ENCODE measurements around the gene CTBP1.

Gene CTBP1

GRCh38 chr4:1250527-1250812 lies 1.5 kb upstream of the CTBP1 start:
- no peak for DNase-seq (ENCODE audit: low read depth in 3 of 3)

GRCh38 chr4:1249731-1250526 lies 999 bp upstream of the CTBP1 start:
- peak in 1 of 3 experiments; percentile 19 for DNase-seq (ENCODE audit: low read depth in 3 of 3)

- peak; percentile 65 to 79 (median 68) for DNase-seq (ENCODE audit: low read depth in 3 of 3)
Observed at GRCh38 chr4:1249148-1249730, 309 bp upstream of the CTBP1 start.

DNA sequence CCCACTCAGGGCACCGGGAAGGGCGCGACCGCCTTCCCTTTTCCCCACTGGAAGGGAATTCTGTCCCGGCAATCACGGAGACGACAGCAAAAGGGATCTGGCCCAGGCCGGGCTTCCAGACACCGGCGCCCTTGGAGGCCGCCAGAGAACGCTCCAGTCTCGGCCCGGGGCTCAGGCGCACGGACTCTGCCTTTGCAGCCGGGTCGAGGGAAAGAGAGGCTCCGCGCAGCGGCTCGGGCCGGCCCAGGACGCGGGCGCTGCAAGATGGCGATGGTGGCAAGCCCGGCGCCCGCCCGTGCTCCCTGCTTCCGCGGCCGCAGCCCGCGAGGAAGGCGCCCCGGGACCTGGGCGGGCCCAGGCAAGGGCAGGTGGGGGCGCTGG lies 1.1 kb downstream of the CTBP1 start:
- peak in 1 of 3 experiments; percentile 21 for DNase-seq (ENCODE audit: low read depth in 3 of 3)

DNA sequence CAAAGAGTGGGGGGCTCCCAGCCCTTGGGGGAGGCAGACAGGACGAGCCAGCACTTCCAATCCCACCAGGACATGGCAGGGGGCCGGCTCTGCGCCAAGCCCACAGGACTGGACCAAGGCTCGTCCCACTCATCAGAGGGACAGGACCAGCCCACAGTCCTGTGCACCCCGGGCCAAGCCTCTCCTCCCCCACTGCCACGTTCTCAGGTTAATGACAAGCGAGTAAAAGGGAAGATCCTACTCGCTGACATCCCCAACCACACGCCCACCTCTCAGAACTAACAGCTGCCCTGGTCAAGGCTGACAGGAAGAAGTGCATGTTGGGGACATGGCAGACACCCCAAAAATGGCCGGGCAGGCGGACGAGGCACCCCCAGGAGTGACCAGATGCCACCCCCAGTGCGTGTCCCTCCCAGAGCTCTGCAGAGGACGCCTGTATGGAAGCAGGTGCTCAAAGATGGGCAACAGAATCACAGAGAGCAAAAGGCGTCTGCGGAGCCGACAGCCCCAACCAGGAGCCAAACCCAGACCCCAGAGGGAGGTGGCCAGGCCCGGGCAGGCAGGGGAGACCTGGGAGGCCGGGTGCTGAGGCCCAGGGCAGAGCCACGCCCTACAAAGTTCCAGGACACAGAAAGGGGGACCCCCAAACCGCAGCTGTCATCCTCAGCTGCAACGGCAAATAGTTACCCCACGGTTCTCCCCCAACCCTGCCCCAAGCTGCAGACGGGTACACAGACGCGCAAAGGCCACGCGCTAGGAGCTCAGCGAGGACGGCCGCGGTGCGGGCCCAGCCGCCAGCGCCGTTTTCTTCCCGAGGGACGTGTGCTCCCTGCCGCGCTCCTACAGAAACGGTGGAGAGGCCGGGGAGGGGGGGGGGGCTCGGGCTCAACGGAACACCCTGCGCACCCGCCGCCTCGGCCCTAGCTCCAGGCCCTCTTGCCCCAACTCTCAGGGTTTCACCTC lies 1.7 kb downstream of the CTBP1 start:
- peak in 1 of 3 experiments; percentile 24 for DNase-seq (ENCODE audit: low read depth in 3 of 3)

GRCh38 chr4:1246111-1246881 lies 2.6 kb downstream of the CTBP1 start:
- no peak for DNase-seq (ENCODE audit: low read depth in 3 of 3)

- no peak for DNase-seq (ENCODE audit: low read depth in 3 of 3)
Observed at GRCh38 chr4:1245481-1246051, 3.4 kb downstream of the CTBP1 start.

- DNase-seq (ENCODE audit: low read depth in 3 of 3) = no peak
Observed at GRCh38 chr4:1244978-1245471, 3.9 kb downstream of the CTBP1 start.

- DNase-seq (ENCODE audit: low read depth in 3 of 3) = no peak
Observed at GRCh38 chr4:1244081-1244977, 4.6 kb downstream of the CTBP1 start.

DNA sequence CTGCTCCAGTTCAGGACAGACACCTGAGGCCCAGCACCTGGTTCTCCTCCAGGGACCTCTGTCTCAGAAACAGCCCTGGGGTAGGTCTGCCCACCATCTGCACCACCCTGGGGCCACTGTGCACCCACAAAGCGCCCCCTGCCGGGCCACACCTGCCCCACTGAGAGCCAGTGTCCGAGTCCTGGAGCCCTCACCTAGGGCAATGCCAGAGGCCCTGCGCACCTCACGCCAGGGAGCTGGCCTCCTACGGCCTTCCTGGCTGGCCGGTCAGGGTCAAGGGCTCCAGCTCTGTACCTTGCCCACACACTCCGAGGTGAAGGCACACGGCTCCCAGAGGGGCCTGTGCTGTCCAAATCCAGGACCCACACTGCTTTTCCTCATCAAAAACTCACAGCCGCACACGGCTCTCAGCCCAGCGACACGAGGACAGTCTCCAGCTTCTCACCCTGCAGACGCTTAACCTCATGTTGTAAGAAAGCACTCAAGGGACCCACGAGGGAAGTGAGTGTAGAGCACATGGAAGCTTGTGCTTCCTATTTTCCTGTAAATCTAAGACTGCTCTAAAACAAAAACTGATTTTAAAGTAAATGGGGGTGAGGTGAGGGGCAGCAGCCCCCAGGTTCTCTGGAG lies 5.4 kb downstream of the CTBP1 start:
- DNase-seq (ENCODE audit: low read depth in 3 of 3) = no peak

DNA sequence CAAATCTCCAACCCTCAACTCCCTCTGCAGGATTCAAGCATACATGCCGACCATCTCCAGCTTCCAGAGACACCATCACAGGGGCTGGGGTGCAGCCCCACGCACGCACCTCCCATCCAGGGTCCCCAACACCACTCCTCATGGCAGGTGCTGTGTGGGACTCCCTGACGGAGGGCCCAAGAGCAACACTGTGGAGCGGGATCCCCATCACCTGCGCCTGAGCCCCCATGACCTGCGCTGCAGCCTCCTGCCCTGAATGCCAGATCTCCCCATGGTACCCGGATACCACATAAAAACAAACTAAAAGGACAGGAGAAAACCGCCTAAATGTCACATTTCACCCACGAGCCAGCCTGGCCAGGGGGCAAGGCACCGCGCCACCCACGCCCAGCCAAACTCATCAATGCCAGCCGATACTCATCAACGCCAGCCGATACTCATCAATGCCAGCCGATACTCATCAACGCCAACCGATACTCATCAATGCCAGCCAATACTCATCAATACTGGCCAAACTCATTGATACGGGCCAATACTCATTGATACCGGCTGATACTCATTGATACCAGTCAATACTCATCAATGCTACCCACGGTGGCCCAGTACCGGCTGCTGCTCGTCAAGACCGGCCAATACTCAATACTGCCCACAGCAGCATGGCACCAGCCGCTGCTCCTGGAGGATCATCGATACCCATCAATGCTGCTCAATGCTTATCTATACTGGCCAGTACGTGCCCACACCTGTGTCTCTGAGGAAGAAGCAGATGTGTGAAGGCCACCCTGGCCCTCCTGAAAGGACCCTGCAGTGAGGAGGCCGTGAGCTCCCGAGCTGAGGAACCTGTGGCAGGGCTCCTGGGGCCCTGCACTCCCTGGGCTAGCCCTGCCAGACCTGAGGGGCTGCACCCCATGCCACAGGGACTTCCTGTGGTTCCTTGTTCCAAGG lies 6.2 kb downstream of the CTBP1 start:
- DNase-seq (ENCODE audit: low read depth in 3 of 3) = no peak

- DNase-seq (ENCODE audit: low read depth in 3 of 3) = no peak
Observed at GRCh38 chr4:1241936-1242505, 6.9 kb downstream of the CTBP1 start.

GRCh38 chr4:1241466-1241935 lies 7.4 kb downstream of the CTBP1 start:
- DNase-seq (ENCODE audit: low read depth in 3 of 3) = no peak

- DNase-seq (ENCODE audit: low read depth in 3 of 3) = no peak
Observed at GRCh38 chr4:1240721-1241465, 8.0 kb downstream of the CTBP1 start.

DNA sequence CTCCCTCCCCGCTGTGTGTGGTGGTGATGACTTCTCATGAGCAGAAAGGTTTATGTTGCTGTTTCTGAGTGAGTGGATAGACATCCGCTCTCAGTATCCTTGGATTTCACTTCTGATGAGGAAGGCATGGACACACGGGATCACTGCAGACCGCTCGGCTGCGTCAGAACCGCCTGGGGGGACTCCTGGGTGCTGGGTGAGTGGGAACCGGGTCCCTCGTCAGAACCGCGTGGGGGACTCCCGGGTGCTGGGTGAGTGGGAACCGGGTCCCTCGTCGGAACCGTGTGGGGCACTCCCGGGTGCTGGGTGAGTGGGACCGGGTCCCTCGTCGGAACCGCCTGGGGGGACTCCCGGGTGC lies 9.0 kb downstream of the CTBP1 start:
- no peak for DNase-seq (ENCODE audit: low read depth in 3 of 3)

- DNase-seq (ENCODE audit: low read depth in 3 of 3) = no peak
Observed at GRCh38 chr4:1239141-1239949, 9.6 kb downstream of the CTBP1 start.

DNA sequence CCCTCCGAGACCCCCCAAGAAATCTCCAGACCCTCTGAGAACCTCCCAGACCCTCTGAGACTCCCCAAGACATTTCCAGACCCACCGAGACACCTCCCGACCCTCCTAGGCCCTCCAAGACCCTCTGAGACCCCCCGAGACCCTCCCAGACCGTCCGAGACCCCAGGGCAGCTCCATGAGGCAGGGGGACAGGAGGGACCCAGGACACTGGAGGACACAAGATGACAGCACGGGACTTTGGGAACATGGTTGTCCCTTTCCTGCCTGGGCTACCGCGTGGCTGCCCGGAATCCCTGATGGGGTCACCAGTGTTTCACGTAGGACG lies 10.3 kb downstream of the CTBP1 start:
- DNase-seq (ENCODE audit: low read depth in 3 of 3) = no peak

Measured in stimulated activated CD4-positive, alpha-beta T cell treated with anti-CD3 and anti-CD28 coated beads, TNF-alpha, amount 100 ng/mL, for 24 hours (primary cell).